Endodermal cell (in vitro differentiated cells): Measurements from ENCODE around the gene RNF223. TPM values are rescaled to one million over a fixed set of nuclear protein-coding genes. Genes with fewer than 3 reads are reported as not detected.
A peak's percentile ranks its signal among the peaks of the same experiment; 100 is the strongest.
"Not testable (repeated sequence)": the region's sequence is repeated elsewhere in the genome, so short reads cannot be mapped to it uniquely, and the experiment has no call there.

Source experiments
- DNase-seq: peaks from one replicate; pipeline ENCODE4 v3.0.0-alpha.2; 2017
- H3K27ac ChIP-seq: 2 replicates; pipeline ENCODE4 v1.5.1; 2013; ENCODE audit warnings: mild to moderate bottlenecking, low read depth, low read length, moderate library complexity
- H3K27me3 ChIP-seq: 2 replicates; pipeline ENCODE4 v1.6.1; 2013; ENCODE audit warnings: mild to moderate bottlenecking, low read length, moderate library complexity; ENCODE audit not compliant: insufficient read depth, control insufficient read depth, poor library complexity, severe bottlenecking
- H3K36me3 ChIP-seq: 2 replicates; pipeline ENCODE4 v1.7.0; 2013; ENCODE audit warnings: mild to moderate bottlenecking, low read length, moderate library complexity; ENCODE audit not compliant: control insufficient read depth, insufficient read depth
- H3K4me1 ChIP-seq: one replicate; pipeline ENCODE4 v1.7.0; 2013; ENCODE audit warnings: low read length; ENCODE audit not compliant: control insufficient read depth, insufficient read depth
- H3K4me3 ChIP-seq: 2 replicates; pipeline ENCODE4 v1.5.1; 2013; ENCODE audit warnings: mild to moderate bottlenecking, low read length, moderate library complexity
- H3K9ac ChIP-seq: 2 replicates; pipeline ENCODE4 v1.6.1; 2013; ENCODE audit warnings: mild to moderate bottlenecking, low read length, moderate library complexity; ENCODE audit not compliant: poor library complexity, severe bottlenecking; ENCODE audit errors: extremely low read depth
- H3K9me3 ChIP-seq: 2 replicates; pipeline ENCODE4 v1.6.1; 2013; ENCODE audit warnings: mild to moderate bottlenecking, low read length, moderate library complexity; ENCODE audit not compliant: control insufficient read depth
- H3K27ac Mint-ChIP-seq: 2 replicates; pipeline ENCODE4 v1.8.0; 2020; ENCODE audit warnings: mixed read lengths
- H3K27me3 Mint-ChIP-seq: 2 replicates; pipeline ENCODE4 v1.8.0; 2021; ENCODE audit warnings: mild to moderate bottlenecking, mixed read lengths; ENCODE audit not compliant: insufficient read depth
- H3K36me3 Mint-ChIP-seq: 2 replicates; pipeline ENCODE4 v1.8.0; 2020; ENCODE audit warnings: low read depth, mixed read lengths
- H3K4me1 Mint-ChIP-seq: 2 replicates; pipeline ENCODE4 v1.8.0; 2020; ENCODE audit warnings: mixed read lengths
- H3K4me3 Mint-ChIP-seq: 2 replicates; pipeline ENCODE4 v1.8.0; 2020; ENCODE audit warnings: mild to moderate bottlenecking, moderate library complexity, mixed read lengths
- H3K9me3 Mint-ChIP-seq: 2 replicates; pipeline ENCODE4 v1.8.0; 2020; ENCODE audit warnings: mild to moderate bottlenecking, mixed read lengths
- CTCF ChIP-seq: fragments of 200-600 bp; sonication (generic); conservative IDR thresholded peaks from 2 replicates; pipeline ENCODE4 v1.5.0; 2021; ENCODE audit warnings: antibody characterized with exemption, mild to moderate bottlenecking
- WGBS, 2 experiments: methylation state at CpG; one replicate each; pipeline versions ENCODE4 v1.1.5 to v1.1.7; 2013; ENCODE audit warnings: missing lambda C conversion rate in 2 of 2, mixed read lengths in 1 of 2; ENCODE audit not compliant: insufficient coverage in 1 of 2, insufficient read length in 1 of 2; 5-methylcytosine and 5-hydroxymethylcytosine counted together
- total RNA-seq, 2 donors: library from RNA; stranded (reverse); fragmentation: NEBNext Ultra II Directional in 1 of 2; extraction: Animal tissue kit (Norgen Biotek cat#: 25700) in 1 of 2; gene quantifications; 2 replicates in 1 of 2; 3 replicates in 1 of 2; pipeline ENCODE4 v1.2.1, GENCODE V29; 2021

Gene RNF223
- total RNA-seq, 2 donors from 2014 or later, result not detected

DNA sequence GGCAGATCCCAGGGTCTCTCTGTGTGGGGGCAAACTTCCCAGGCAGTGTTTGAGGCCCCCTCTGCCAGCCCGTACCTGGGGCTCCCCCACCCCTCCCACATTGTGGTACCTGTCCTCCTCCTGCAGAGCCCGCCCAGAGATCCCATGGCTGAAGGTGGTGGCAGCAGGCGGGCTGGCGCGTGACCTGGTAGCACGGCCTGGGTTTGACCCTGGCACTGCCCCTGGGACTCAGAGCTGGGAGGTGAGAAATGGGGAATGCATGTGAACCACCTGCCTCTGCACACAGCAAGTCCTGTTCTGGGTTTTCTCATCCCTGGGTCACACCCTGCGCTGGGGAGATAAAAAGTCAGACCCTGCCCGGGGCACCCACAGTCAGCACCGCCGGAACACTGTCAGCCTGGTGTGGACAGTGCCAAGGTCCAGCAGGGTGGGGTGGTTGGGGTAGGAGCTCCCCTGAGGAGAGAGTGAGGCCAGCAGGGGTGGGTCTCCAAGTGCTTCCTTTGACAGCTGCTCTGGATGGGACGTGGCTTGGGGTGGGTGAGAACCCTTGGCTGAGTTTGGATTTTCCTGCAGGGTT lies 42.4 kb downstream of the RNF223 start:
- no peak for TF ChIP-seq CTCF
- Histone ChIP-seq H3K36me3 (peaks cover 9% of the 10 kb centered on the region), H3K27ac (peak overlapping the region; percentile 86), H3K9me3 (no peaks in the 10 kb centered on the region), H3K4me1 (peaks cover 6% of the 10 kb centered on the region), H3K27me3 (peaks cover 4% of the 10 kb centered on the region), H3K9ac (no peak overlapping the region), H3K4me3 (no peak overlapping the region)
- H3K9me3 Mint-ChIP-seq, result no peaks in the 10 kb centered on the region
- H3K36me3 Mint-ChIP-seq, result peaks cover 16% of the 10 kb centered on the region
- H3K4me3 Mint-ChIP-seq, result no peak overlapping the region
- 92 to 95% methylated on average over 8 to 11 of the region's 11 CpGs for WGBS, 2 experiments
- no peak overlapping the region for H3K27ac Mint-ChIP-seq
- peaks cover 9% of the 10 kb centered on the region for H3K4me1 Mint-ChIP-seq
- no peak for DNase-seq
- H3K27me3 Mint-ChIP-seq, result peaks cover 31% of the 10 kb centered on the region

DNA sequence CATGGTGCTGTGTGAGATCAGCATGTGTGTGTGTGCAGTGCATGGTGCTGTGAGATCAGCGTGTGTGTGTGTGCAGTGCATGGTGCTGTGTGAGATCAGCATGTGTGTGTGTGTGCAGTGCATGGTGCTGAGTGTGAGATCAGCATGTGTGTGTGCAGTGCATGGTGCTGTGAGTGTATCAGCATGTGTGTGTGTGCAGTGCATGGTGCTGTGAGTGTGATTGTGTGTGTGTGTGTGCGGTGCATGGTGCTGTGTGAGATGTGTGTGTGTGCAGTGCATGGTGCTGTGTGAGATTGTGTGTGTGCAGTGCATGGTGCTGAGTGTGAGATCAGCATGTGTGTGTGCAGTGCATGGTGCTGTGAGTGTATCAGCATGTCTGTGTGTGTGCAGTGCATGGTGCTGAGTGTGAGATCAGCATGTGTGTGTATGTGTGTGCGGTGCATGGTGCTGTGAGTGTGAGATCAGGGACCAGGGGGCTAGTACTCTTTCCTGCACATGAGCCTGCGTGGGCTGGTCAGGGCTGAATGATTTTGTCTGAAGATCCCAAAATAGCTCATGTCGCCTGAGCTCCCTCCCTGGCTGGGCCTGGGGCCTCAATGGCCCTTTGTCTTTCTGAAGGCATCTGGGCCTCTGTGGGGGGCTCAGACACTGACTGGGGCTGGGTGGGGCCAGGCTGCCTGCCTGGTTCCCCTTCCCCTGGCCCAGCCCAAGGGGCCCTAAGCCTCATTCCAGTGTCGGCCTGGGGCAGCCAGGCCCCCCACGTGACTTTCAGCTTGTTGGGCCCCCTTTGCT lies 43.0 kb downstream of the RNF223 start:
- H3K9me3 Mint-ChIP-seq, H3K9ac ChIP-seq, H3K27ac Mint-ChIP-seq, H3K4me1 ChIP-seq, H3K27me3 ChIP-seq, DNase-seq, H3K4me3 Mint-ChIP-seq, H3K4me3 ChIP-seq, H3K9me3 ChIP-seq: not testable (repeated sequence)
- Mint-ChIP-seq H3K27me3 (peaks cover 25% of the 10 kb centered on the region), H3K4me1 (peaks cover 10% of the 10 kb centered on the region), H3K36me3 (peaks cover 12% of the 10 kb centered on the region)
- Histone ChIP-seq H3K36me3 (peaks cover 16% of the 10 kb centered on the region), H3K27ac (peak overlapping the region; percentile 32)
- 70 to 78% methylated on average over 4 to 7 of the region's 7 CpGs for WGBS, 2 experiments

DNA sequence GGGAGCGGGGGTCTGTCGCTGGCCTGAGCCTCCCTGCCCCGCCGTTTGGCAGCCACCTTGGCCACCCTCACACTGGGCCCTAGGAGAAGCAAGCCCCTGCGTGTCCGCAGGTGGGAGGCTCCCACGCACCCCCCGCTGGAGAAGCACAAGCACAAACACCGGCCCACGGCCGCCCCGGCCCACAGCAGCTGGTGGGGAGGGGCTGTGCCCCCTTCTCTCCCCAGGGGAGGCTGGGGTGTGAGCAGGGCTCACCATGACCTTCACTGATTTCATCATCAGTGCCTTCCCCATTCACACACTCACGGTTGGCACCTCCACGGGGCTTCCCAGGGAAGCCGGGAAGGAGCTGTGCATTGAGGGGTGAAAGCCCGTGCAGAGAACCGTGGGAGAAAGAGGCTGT lies 46.3 kb downstream of the RNF223 start:
- H3K27ac Mint-ChIP-seq, result no peak overlapping the region
- H3K4me3 Mint-ChIP-seq, result no peak overlapping the region
- TF ChIP-seq CTCF, result no peak
- H3K27me3 Mint-ChIP-seq, result peaks cover 14% of the 10 kb centered on the region
- peaks cover 12% of the 10 kb centered on the region for H3K36me3 Mint-ChIP-seq
- H3K9ac ChIP-seq, result no peak overlapping the region
- 95 to 96% methylated on average over 12 to 17 of the region's 17 CpGs for WGBS, 2 experiments
- H3K27ac ChIP-seq, result no peak overlapping the region
- no peak overlapping the region for H3K4me3 ChIP-seq
- peaks cover 29% of the 10 kb centered on the region for H3K36me3 ChIP-seq
- no peaks in the 10 kb centered on the region for H3K9me3 ChIP-seq
- H3K9me3 Mint-ChIP-seq, result no peaks in the 10 kb centered on the region
- no peaks in the 10 kb centered on the region for H3K27me3 ChIP-seq
- peaks cover 20% of the 10 kb centered on the region for H3K4me1 Mint-ChIP-seq
- no peak for DNase-seq
- H3K4me1 ChIP-seq, result peaks cover 18% of the 10 kb centered on the region
